Measurements from ENCODE around the gene SPATA24.
"Not testable (repeated sequence)": the region's sequence is repeated elsewhere in the genome, so short reads cannot be mapped to it uniquely, and the experiment has no call there.

Gene SPATA24

GRCh38 chr5:139394654-139395566 is 9.0 kb downstream of the SPATA24 start, which contains the start of gene PROB1:
PROB1 (minus strand) TSS chr5:139395104; CDS start chr5:139395081, 23 bp downstream.
- no peak for DNase-seq (ENCODE audit: low spot score)

GRCh38 chr5:139394123-139394653 is 9.7 kb downstream of the SPATA24 start:
- DNase-seq (ENCODE audit: low spot score), result no peak

GRCh38 chr5:139393497-139394122 is 10.3 kb downstream of the SPATA24 start:
- DNase-seq (ENCODE audit: low spot score), result no peak

- DNase-seq (ENCODE audit: low spot score), result no peak
Measured at GRCh38 chr5:139392678-139393496, 11.0 kb downstream of the SPATA24 start.

GRCh38 chr5:139392324-139392677 is 11.6 kb downstream of the SPATA24 start:
- DNase-seq (ENCODE audit: low spot score), result no peak

GRCh38 chr5:139391570-139392323 is 12.1 kb downstream of the SPATA24 start:
- DNase-seq (ENCODE audit: low spot score), result no peak

GRCh38 chr5:139390639-139391569 is 13.0 kb downstream of the SPATA24 start:
- DNase-seq (ENCODE audit: low spot score), result no peak

- no peak for DNase-seq (ENCODE audit: low spot score)
Measured at GRCh38 chr5:139389701-139390638, 13.9 kb downstream of the SPATA24 start, which contains the start of gene MZB1. MZB1 (minus strand) TSS chr5:139389913; CDS start chr5:139389856, 57 bp downstream.

GRCh38 chr5:139388198-139388821 is 15.6 kb downstream of the SPATA24 start:
- DNase-seq (ENCODE audit: low spot score), result no peak

GRCh38 chr5:139387611-139388197 is 16.2 kb downstream of the SPATA24 start:
- DNase-seq (ENCODE audit: low spot score), result no peak

- DNase-seq (ENCODE audit: low spot score), result not testable (repeated sequence)
Measured at GRCh38 chr5:139386956-139387355, 16.9 kb downstream of the SPATA24 start.

GRCh38 chr5:139386050-139386438 is 17.8 kb downstream of the SPATA24 start:
- DNase-seq (ENCODE audit: low spot score), result no peak

- peak; percentile 55 for DNase-seq (ENCODE audit: low spot score)
Measured at GRCh38 chr5:139385061-139386049, 18.5 kb downstream of the SPATA24 start.

GRCh38 chr5:139384591-139385051 is 19.3 kb downstream of the SPATA24 start:
- DNase-seq (ENCODE audit: low spot score), result no peak

GRCh38 chr5:139383993-139384590 is 19.8 kb downstream of the SPATA24 start:
- DNase-seq (ENCODE audit: low spot score), result no peak

GRCh38 chr5:139383275-139383992 is 20.5 kb downstream of the SPATA24 start, which contains the start of gene SLC23A1:
SLC23A1 (minus strand) TSS chr5:139383297; CDS start chr5:139383253, 44 bp downstream.
- DNase-seq (ENCODE audit: low spot score), result no peak

Data from cerebellar cortex (tissue), 1 donor.